IPS DF 4.7 (cell line): ENCODE measurements around the gene IFI44L.

Experiments used
- DNase-seq: peaks from one replicate; pipeline ENCODE4 v3.0.0-alpha.2; 2013; ENCODE audit warnings: low spot score; ENCODE audit errors: extremely low read depth

The IFI44L gene

GRCh38 chr1:78619803-78620579 is at the start of gene IFI44L:
IFI44L (plus strand) TSS chr1:78620448; CDS start chr1:78627916, 7,468 bp downstream.
- DNase-seq, result no peak

GRCh38 chr1:78570539-78570938 is 49.7 kb upstream of the IFI44L start:
- no peak for DNase-seq

GRCh38 chr1:78577257-78578100 is 42.8 kb upstream of the IFI44L start:
- no peak for DNase-seq

GRCh38 chr1:78586572-78586971 is 33.7 kb upstream of the IFI44L start:
- DNase-seq, result no peak

GRCh38 chr1:78587211-78587610 is 33.0 kb upstream of the IFI44L start:
- no peak for DNase-seq

GRCh38 chr1:78591971-78592370 is 28.3 kb upstream of the IFI44L start:
- no peak for DNase-seq

- DNase-seq, result no peak
Measured at GRCh38 chr1:78599294-78599693, 21.0 kb upstream of the IFI44L start.

- no peak for DNase-seq
Measured at GRCh38 chr1:78601068-78601467, 19.2 kb upstream of the IFI44L start.

GRCh38 chr1:78603206-78603605 is 17.0 kb upstream of the IFI44L start:
- DNase-seq, result no peak

- DNase-seq, result no peak
Measured at GRCh38 chr1:78604643-78605042, 15.6 kb upstream of the IFI44L start.

GRCh38 chr1:78606274-78606673 is 14.0 kb upstream of the IFI44L start:
- DNase-seq, result no peak

- DNase-seq, result no peak
Measured at GRCh38 chr1:78607334-78607927, 12.8 kb upstream of the IFI44L start.

- no peak for DNase-seq
Measured at GRCh38 chr1:78607944-78608343, 12.3 kb upstream of the IFI44L start.

GRCh38 chr1:78617615-78618026 is 2.6 kb upstream of the IFI44L start:
- DNase-seq, result peak; percentile 60

- DNase-seq, result no peak
Measured at GRCh38 chr1:78619032-78619431, 1.2 kb upstream of the IFI44L start.

GRCh38 chr1:78619446-78619802 is 824 bp upstream of the IFI44L start:
- DNase-seq, result no peak

GRCh38 chr1:78620666-78621065 is 418 bp downstream of the IFI44L start:
- DNase-seq, result no peak

- DNase-seq, result no peak
Measured at GRCh38 chr1:78622548-78622947, 2.3 kb downstream of the IFI44L start.

GRCh38 chr1:78624035-78624434 is 3.8 kb downstream of the IFI44L start:
- DNase-seq, result no peak

- no peak for DNase-seq
Measured at GRCh38 chr1:78627321-78627720, 7.1 kb downstream of the IFI44L start.

- DNase-seq, result no peak
Measured at GRCh38 chr1:78630600-78630999, 10.4 kb downstream of the IFI44L start.

- no peak for DNase-seq
Measured at GRCh38 chr1:78633209-78633608, 13.0 kb downstream of the IFI44L start.
